GM19240 (cell line): ENCODE measurements around the gene PPP1R3E.
"Not testable (repeated sequence)": the region's sequence is repeated elsewhere in the genome, so short reads cannot be mapped to it uniquely, and the experiment has no call there.

ENCODE experiments used
- DNase-seq: peaks from one replicate; pipeline ENCODE4 v3.0.0; 2011; ENCODE audit warnings: low spot score; ENCODE audit not compliant: insufficient read length

PPP1R3E gene, protein sequence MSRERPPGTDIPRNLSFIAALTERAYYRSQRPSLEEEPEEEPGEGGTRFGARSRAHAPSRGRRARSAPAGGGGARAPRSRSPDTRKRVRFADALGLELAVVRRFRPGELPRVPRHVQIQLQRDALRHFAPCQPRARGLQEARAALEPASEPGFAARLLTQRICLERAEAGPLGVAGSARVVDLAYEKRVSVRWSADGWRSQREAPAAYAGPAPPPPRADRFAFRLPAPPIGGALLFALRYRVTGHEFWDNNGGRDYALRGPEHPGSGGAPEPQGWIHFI

GRCh38 chr14:23302290-23303225, at the start of gene PPP1R3E:
TSS of gene PPP1R3E (minus strand) at chr14:23302859. CDS start at chr14:23302576, 283 bp downstream.
- no peak for DNase-seq

GRCh38 chr14:23351681-23352505, 49.2 kb upstream of the PPP1R3E start:
- DNase-seq = no peak

- no peak for DNase-seq
These were observed 46.6 kb upstream of the PPP1R3E start for GRCh38 chr14:23349156-23349845.

GRCh38 chr14:23348297-23348655, 45.6 kb upstream of the PPP1R3E start:
- DNase-seq = no peak

DNA sequence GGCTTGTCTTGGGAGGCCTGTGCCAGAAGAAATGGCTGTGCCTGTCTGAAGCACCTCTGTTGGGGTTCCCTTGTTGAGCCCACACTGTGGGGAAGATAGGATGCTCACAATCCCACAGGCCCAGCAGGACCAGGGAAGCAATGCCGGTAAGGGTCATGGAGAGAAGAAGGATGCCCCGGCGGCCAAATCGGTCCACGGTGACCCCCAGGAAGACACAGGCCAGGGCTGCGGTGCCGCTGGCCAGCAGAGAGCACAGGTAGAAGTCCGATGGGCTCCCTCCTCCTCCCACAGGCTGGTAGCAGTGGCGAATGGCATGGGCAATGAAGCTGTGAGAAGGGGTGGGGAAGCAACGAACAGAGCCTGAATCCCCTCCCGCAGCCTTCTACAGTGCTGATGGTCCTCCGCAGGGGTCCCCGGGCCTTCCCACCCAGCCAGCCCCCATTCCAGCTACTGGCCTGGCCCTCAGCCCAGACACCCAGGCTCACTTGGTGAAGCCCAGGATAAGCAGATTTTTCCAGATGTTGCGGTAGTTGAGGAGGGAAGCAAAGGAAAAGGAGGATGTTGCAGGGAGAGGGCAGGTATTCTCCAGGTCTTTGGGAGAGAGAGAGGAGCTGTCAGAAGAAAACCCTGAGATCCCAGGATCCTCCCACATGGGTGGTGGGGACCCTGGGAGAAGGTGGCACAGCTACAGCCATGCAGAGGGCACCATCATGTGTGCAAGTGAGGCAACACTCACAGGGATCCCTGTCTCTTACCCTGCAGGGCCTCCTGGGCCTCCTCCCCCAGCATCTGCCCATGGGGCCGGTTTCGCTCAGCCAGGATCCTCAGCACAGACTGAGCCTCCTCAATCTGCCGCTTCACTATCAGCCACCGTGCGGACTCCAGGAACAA, 45.0 kb upstream of the PPP1R3E start:
- no peak for DNase-seq

GRCh38 chr14:23346693-23347405, 44.2 kb upstream of the PPP1R3E start:
- DNase-seq = no peak

- DNase-seq = no peak
These were observed 43.5 kb upstream of the PPP1R3E start for GRCh38 chr14:23345987-23346692.

DNA sequence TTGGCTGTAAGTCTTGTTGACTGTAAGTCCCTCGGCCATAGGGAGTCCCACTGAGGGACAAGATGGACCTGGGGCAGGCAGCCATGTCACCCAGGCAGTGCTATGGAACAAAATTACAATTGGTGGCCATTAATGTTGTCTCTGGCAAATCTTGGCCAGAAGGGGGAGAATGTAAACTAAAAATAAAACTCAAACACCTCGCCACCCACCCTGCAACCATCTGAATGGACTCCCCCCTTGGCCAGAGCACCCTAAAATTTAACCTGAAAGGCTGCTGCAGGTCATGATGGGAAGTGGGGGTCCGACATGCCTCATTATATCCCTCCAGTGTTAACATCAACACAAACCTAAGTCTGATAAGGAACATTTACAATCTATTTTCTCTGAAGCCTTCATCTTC, 41.8 kb upstream of the PPP1R3E start:
- no peak for DNase-seq

DNA sequence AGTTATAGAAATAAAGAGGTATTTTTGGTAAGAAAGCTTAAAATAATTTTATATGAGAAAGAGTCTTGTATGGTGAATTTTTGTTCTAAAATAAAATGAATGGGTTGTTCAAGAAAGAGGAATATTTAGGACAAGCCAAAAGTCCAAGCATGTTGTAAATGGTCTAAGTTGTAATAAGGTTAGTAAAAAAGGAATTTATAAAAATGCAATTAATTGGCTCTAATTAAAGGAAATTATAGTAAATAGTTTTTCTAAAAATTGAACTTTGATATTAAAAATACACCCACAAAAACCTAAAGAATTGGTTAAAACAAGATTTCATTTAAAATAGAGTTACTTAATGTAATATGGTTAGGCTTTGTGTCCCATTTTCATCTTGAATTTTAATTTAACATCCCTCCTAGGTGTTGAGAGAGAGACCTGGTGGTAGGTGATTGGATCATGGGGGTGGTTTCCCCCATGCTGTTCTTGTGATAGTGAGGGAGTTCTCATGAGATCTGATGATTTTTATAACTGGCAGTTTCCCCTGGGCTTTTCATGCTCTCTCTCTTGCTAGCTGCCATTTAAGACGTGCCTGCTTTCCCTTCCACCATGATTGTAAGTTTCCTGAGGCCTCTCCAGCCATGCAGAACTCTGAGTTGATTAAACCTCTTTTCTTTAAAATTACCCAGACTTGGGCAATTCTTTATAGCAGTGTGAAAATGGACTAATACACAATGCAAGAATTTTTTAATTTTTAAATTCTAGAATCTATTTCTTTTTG, 37.0 kb upstream of the PPP1R3E start:
- no peak for DNase-seq

- DNase-seq = no peak
These were observed 33.0 kb upstream of the PPP1R3E start for GRCh38 chr14:23335623-23336022.

DNA sequence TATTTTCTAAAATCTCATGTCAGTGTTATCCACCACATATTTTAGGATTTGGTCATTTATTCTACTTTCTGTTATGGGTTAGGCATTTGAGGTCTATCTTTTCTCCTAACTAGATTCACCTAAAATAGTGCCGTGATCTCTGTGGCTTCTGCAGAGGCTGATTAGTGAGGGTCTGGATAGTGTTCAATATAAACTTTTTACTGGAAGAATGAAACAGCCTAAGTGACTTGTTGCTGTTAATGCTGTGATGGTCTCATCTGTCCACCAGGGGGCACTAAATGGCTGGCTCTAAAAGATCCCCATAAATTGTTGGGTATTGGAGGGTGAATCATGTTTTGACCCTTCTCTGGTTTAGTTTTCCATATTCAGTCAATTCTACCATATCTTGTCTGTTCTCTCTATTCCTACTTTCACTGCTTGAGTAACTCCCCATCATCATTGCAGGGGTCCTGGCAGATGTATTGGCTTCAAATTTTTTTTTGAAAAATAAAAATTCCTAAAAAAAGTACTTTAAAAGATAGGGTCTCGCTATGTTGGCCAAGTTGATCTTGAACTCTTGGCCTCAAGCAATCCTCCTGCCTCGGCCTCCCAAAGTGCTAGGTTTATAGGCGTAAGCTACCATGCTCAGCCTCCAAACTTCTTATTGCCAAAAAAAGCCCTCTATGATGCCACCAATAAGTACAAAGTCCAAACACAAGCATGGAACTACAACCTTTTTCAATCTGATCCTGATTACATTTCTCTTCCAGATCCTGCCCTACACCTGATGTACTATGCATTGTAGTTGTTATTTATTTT, 25.5 kb upstream of the PPP1R3E start:
- peak; percentile 46 for DNase-seq

GRCh38 chr14:23326491-23327332, 24.1 kb upstream of the PPP1R3E start:
- DNase-seq = no peak

DNA sequence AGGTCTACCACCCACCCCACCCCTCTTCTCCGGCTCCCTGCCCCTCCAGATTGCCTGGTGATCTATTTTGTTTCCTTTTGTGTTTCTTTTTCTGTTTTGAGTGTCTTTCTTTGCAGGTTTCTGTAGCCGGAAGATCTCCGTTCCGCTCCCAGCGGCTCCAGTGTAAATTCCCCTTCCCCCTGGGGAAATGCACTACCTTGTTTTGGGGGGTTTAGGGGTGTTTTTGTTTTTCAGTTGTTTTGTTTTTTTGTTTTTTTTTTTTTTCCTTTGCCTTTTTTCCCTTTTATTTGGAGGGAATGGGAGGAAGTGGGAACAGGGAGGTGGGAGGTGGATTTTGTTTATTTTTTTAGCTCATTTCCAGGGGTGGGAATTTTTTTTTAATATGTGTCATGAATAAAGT, 23.1 kb upstream of the PPP1R3E start:
- DNase-seq = not testable (repeated sequence)

DNA sequence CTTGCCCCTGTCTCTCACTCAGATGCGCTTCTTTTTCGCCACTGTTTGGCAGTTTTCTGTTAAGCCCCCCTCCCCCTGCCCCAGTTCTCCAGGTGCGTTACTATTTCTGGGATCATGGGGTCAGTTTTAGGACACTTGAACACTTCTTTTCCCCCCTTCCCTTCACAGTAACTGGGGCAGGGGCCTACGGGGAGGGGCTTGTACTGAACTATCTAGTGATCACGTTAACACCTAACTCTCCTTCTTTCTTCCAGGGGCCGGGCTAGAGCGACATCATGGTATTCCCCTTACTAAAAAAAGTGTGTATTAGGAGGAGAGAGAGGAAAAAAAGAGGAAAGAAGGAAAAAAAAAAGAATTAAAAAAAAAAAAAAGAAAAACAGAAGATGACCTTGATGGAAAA, 22.3 kb upstream of the PPP1R3E start:
- no peak for DNase-seq

GRCh38 chr14:23324455-23324846, 21.8 kb upstream of the PPP1R3E start:
- no peak for DNase-seq

DNA sequence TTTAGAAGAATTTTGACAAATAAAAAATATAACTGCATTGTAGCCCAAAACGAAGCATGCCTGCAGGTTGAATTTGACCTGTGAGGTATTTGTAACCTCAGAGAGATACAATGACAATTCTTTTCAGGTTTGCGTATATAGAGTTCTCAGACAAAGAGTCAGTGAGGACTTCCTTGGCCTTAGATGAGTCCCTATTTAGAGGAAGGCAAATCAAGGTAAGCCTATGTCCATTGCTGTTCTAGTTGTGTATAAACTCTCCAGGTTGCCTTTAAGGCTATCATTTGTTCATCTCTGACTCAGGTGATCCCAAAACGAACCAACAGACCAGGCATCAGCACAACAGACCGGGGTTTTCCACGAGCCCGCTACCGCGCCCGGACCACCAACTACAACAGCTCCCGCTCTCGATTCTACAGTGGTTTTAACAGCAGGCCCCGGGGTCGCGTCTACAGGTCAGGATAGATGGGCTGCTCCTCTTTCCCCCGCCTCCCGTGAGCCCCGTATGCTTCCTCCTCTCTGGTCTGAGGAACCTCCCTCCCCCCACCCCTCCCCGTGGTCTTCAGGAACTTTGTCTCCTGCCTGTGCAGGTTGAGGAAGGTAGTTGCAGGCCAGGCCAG, 21.3 kb upstream of the PPP1R3E start:
- no peak for DNase-seq
